ENCODE data around the gene LYL1. TPM values are rescaled to one million over a fixed set of nuclear protein-coding genes. Genes with fewer than 3 reads are reported as not detected.

Gene LYL1
- total and polyA plus RNA-seq, 2 donors (not counting 3 experiments of a cell fraction or from before 2014, with no cell fraction given), result 74.4 to 87.3 TPM

DNA sequence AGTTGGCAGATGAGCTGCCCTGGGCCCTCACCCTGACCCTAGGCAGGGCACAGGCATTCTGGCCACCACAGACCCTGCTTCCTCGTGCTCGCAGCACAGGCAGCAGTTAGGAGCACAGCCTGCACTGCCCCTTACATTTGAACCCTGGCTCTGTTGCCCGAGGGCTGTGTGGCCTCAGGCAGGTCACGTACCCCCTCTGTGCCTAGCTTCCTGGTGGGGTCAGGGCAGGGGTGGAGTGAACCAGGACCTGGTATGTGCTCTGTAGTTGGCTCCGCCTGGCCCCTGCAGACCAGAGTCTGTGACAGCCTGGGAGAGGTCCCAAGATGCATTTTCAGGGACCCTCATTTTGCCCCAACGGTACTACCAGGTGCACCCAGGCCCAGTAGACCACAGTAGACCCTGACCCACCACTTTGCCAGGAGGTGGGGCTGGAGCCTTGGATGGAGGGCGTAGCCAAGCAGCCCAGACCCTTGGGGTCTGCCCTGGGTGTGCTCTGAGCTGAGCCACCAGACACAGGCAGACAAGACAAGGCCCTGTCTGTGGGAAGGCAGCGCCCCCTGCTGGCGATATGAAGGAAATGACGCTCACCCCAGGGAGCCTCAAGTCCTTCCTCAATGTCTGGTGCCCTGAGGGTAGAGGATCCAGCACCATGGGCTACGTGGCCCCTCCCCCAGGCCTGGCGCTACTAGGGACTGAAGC lies 9.1 kb downstream of the LYL1 start:
- ChIA-PET POLR2A (interaction anchor here (0.7 to 2.1 kb wide), 6 partner anchors 11 to 128 kb away, joined by 3 to 6 read pairs (median 4); no protein-coding TSS in a partner anchor), CTCF (interaction anchor here (0.6 to 8.5 kb wide), 37 partner anchors 8 to 336 kb away, joined by 3 to 543 read pairs (median 5); partner anchors contain the start of genes DAND5, NACC1 and NFIX)
- Histone ChIP-seq H3K36me3 (ENCODE audit: control insufficient read depth in 2 of 2, extremely low read depth in 1 of 2, insufficient read depth in 2 of 2, low read length in 2 of 2) (no peaks in the 10 kb centered on the region), H3K9me3 (replicated peaks; ENCODE audit: control insufficient read depth, insufficient read depth, low read length) (no peaks in the 10 kb centered on the region), H4K20me1 (replicated peaks; ENCODE audit: control insufficient read depth, extremely low read depth, insufficient read depth, low read length) (no peaks in the 10 kb centered on the region), H3K79me2 (ENCODE audit: control insufficient read depth, insufficient read depth, low read length) (no peaks in the 10 kb centered on the region), H3K4me2 (ENCODE audit: insufficient read depth, low read length) (no peak overlapping the region), H3K27me3 (ENCODE audit: control insufficient read depth in 2 of 2, insufficient read depth in 2 of 2, low read length in 2 of 2) (no peaks in the 10 kb centered on the region), H3K4me3 (replicated peaks in 1 of 3; ENCODE audit: insufficient read depth in 1 of 3, low read depth in 1 of 3, low read length in 3 of 3) (no peak overlapping the region), H3K27ac (ENCODE audit: insufficient read depth, low read depth, low read length) (no peak overlapping the region), H3K9ac (replicated peaks; ENCODE audit: extremely low read depth, insufficient read depth, low read length) (no peak overlapping the region), H3K4me1 (ENCODE audit: control insufficient read depth, extremely low read depth, insufficient read depth, low read length) (peaks cover 32% of the 10 kb centered on the region), H3K9me1 (replicated peaks; ENCODE audit: control insufficient read depth, extremely low read depth, insufficient read depth, low read length) (no peaks in the 10 kb centered on the region), H2AFZ (ENCODE audit: low read depth, low read length) (no peak overlapping the region)
- DNase-seq (ENCODE audit: low read depth, low spot score) (peak; percentile 86), FAIRE-seq (peak; percentile 98)
- dilution Hi-C loops (cut with MboI; ENCODE audit: extremely low pct_ligation_motif_present, low sequenced_read_pairs) (no loop called here), intact Hi-C loops (cut with micrococcal nuclease) (loop anchor here (1.0 to 5.0 kb wide), 6 partner anchors 32 to 128 kb away; no protein-coding TSS in a partner anchor)
- BruUV-seq (replicated peaks), result no TSS peak
- TF ChIP-seq GATA2 (IDR thresholded peaks at IDR 0.05; ENCODE audit: insufficient read depth, insufficient read length, low read depth, low read length) (no peak), JUN (IDR thresholded peaks at IDR 0.05; ENCODE audit: borderline replicate concordance, insufficient read depth, insufficient read length, low read depth) (no peak), MYC (IDR thresholded peaks at IDR 0.05; ENCODE audit: low read depth, low read length) (no peak), POLR2AphosphoS5 (IDR thresholded peaks at IDR 0.05; ENCODE audit: insufficient read depth, low read depth, low read length) (peak; percentile 36)
- TF ChIP-seq, protein P1, sequence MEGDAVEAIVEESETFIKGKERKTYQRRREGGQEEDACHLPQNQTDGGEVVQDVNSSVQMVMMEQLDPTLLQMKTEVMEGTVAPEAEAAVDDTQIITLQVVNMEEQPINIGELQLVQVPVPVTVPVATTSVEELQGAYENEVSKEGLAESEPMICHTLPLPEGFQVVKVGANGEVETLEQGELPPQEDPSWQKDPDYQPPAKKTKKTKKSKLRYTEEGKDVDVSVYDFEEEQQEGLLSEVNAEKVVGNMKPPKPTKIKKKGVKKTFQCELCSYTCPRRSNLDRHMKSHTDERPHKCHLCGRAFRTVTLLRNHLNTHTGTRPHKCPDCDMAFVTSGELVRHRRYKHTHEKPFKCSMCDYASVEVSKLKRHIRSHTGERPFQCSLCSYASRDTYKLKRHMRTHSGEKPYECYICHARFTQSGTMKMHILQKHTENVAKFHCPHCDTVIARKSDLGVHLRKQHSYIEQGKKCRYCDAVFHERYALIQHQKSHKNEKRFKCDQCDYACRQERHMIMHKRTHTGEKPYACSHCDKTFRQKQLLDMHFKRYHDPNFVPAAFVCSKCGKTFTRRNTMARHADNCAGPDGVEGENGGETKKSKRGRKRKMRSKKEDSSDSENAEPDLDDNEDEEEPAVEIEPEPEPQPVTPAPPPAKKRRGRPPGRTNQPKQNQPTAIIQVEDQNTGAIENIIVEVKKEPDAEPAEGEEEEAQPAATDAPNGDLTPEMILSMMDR (IDR thresholded peaks at IDR 0.05; ENCODE audit: extremely low read depth in 1 of 2, insufficient read depth in 1 of 2, low read depth in 1 of 2, low read length in 2 of 2), result peak; percentile 87 to 90
- TF ChIP-seq, protein P2, sequence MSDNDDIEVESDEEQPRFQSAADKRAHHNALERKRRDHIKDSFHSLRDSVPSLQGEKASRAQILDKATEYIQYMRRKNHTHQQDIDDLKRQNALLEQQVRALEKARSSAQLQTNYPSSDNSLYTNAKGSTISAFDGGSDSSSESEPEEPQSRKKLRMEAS (IDR thresholded peaks at IDR 0.05; ENCODE audit: insufficient read depth, insufficient read length), result no peak

Data from endothelial cell of umbilical vein (primary cell).